Measurements from ENCODE around the gene DAG1.

- TF ChIP-seq CTCF (IDR thresholded peaks at IDR 0.05) (no peak), POLR2A (IDR thresholded peaks at IDR 0.05) (no peak)
Observed at GRCh38 chr3:49445391-49445790, 24.7 kb upstream of the DAG1 start.
